ENCODE measurements around the gene PRPS2.

The PRPS2 gene

GRCh38 chrX:12791257-12792228, at the start of gene PRPS2:
PRPS2 (plus strand) TSS chrX:12791412; CDS start chrX:12791498, 86 bp downstream.
- no peak for DNase-seq (ENCODE audit: low read depth in 2 of 2)

- no peak for DNase-seq (ENCODE audit: low read depth in 2 of 2)
Measured at GRCh38 chrX:12741416-12741815, 49.8 kb upstream of the PRPS2 start.

- DNase-seq (ENCODE audit: low read depth in 2 of 2), result no peak
Measured at GRCh38 chrX:12747433-12747832, 43.8 kb upstream of the PRPS2 start.

GRCh38 chrX:12751887-12752286, 39.3 kb upstream of the PRPS2 start:
- no peak for DNase-seq (ENCODE audit: low read depth in 2 of 2)

DNA sequence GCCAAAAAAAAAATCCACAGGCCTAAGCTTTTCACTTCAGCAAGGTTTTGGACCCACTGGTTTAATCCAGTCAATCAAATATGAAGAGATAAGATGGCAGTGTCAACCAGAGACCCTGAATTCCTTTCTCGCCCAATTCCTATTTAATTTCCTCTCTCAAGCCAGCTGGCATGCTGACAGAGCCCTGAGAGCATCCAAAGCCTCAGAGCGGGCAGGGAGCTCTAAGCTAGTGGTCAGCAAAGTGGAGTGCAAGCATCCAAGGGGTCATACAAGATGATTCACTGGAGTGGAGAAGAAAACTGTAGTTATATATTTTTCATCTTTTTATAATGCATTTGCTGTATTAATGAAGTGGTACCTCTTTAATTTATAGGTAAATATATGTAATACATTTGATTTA, 37.8 kb upstream of the PRPS2 start:
- no peak for DNase-seq (ENCODE audit: low read depth in 2 of 2)

- no peak for DNase-seq (ENCODE audit: low read depth in 2 of 2)
Measured at GRCh38 chrX:12758291-12758690, 32.9 kb upstream of the PRPS2 start.

DNA sequence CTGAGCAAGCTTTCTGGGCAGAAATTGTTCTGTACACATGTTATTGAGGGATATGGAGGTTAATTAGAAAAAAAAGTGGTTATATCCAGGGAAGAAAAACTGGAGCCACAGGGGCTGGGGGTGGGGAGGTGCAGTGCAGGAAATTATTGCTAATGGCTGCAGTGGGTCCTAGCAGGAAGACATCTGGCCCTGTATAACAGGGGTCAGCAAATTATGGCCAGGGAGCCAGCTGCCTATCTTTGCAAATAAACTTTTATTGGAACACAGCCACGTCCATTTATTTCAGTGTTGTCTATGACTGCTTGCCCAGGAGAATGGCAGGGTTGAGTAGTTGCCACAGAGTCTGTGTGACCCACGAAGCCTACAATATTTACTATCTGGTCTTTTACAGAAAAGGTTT, 23.4 kb upstream of the PRPS2 start:
- DNase-seq (ENCODE audit: low read depth in 2 of 2), result no peak

DNA sequence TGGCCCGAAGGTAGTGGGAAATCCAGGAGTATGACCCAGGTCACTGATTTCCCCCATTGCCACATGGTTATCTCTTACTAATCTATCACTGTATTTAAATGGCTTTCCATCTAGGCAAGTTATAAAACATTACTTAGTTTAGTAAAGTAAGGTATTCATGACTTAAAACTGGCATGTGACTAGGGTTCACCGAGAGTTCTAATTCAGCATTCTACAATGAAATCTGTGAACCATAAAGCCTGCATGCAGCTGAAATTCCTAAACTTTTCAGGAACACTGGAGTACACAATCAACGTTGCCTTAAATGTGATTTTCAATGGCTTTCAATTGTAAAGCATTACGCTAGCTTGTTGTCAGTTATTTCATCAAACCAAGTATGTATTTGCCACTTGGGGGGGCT, 22.7 kb upstream of the PRPS2 start:
- DNase-seq (ENCODE audit: low read depth in 2 of 2), result no peak

GRCh38 chrX:12770440-12770839, 20.8 kb upstream of the PRPS2 start:
- DNase-seq (ENCODE audit: low read depth in 2 of 2), result no peak

- no peak for DNase-seq (ENCODE audit: low read depth in 2 of 2)
Measured at GRCh38 chrX:12771445-12772069, 19.7 kb upstream of the PRPS2 start.

GRCh38 chrX:12777670-12778069, 13.5 kb upstream of the PRPS2 start:
- no peak for DNase-seq (ENCODE audit: low read depth in 2 of 2)

GRCh38 chrX:12779534-12779933, 11.7 kb upstream of the PRPS2 start:
- DNase-seq (ENCODE audit: low read depth in 2 of 2), result no peak

DNA sequence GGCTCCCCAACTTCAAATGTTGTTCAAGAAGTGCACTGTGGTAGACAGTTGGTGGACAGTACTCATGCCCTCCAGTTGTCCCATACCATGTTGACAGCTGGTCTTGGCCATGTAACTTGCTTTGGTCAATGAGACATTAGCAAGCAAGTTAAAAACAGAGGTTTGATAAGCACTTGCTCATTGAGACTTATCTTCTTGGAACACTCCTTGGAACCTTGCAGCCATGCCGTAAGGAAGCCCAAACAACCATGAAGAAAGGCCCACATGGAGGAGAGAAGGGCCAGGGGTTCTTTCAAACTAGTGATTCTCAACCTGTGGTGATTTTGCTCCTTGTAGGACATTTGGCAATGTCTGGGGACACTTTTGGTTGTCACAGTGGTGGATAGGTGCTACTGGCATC, 2.6 kb upstream of the PRPS2 start:
- DNase-seq (ENCODE audit: low read depth in 2 of 2), result no peak

DNA sequence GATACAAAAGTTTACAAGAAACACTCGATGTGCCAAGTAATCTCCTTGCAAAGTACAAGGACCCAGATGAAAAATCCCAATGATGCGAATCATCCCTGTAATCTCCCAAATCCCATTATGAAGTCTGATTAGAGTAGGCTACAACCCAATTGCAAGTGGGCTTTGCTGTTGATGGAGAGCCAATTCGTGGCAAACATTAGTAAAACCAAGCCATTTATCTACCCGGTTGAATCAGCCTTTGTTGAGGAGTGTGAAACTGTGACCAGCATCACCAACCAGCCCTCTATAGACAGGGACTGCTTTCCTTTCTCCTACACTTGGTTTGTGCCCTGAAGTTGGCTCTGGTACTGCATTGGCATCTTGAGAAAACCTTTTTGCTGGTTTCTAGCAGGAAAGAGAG, 1.2 kb upstream of the PRPS2 start:
- no peak for DNase-seq (ENCODE audit: low read depth in 2 of 2)

GRCh38 chrX:12790885-12791256, 341 bp upstream of the PRPS2 start:
- no peak for DNase-seq (ENCODE audit: low read depth in 2 of 2)

GRCh38 chrX:12792711-12793110, 1.5 kb downstream of the PRPS2 start:
- no peak for DNase-seq (ENCODE audit: low read depth in 2 of 2)

DNA sequence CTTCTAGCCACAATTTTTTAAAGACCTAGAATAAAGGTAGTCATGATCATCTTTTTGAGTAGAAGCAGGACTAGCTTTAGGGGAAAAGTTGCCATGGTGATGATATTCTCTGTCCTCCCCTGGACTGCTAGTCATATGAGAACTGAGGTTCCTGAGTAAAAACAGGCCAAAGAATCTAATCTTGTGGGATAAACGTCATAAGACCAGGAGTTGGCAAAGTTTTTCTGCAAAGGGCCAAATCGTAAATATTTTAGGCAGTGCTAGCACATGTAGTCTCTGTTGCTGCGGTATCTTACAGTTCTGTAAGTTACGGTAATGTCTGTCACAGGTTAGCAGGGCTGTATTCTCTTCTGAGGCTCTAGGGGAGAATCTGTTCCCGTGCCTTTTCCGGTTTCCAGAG, 3.4 kb downstream of the PRPS2 start:
- no peak for DNase-seq (ENCODE audit: low read depth in 2 of 2)

GRCh38 chrX:12798601-12799000, 7.4 kb downstream of the PRPS2 start:
- DNase-seq (ENCODE audit: low read depth in 2 of 2), result no peak

DNA sequence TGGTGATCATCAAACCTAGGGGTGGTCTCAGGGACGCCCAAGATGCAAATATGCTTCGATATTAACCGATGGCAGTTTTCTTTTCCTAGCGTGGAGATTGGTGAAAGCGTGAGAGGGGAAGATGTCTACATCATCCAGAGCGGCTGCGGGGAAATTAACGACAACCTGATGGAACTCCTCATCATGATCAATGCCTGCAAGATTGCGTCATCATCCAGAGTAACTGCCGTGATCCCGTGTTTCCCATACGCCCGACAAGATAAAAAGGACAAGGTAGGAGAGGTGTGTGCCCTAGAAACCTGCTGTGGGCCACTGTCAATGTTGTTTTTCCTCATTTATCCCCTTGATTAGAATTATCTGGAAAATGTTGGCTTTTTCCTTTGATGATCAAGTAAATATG, 7.9 kb downstream of the PRPS2 start:
- DNase-seq (ENCODE audit: low read depth in 2 of 2), result no peak

DNA sequence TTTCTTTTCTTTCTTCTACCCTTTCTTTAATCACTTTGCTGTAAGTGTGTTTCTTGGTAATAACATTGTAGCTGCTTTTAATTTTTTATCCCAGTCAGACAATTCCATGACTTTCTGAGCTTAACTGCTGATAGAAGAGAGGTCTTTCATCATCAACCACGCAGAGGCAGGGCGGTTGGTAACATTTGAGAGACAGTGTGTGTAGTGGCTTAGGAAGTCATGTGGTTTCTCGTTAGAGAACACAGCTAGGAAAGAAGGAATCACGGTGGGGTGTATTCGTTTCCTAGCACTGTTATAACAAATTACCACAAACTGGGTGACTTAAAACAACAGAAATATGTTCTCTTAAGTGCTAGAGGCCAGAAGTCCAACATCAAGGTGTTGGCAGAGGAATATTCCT, 11.5 kb downstream of the PRPS2 start:
- no peak for DNase-seq (ENCODE audit: low read depth in 2 of 2)

GRCh38 chrX:12804655-12805054, 13.4 kb downstream of the PRPS2 start:
- no peak for DNase-seq (ENCODE audit: low read depth in 2 of 2)

DNA sequence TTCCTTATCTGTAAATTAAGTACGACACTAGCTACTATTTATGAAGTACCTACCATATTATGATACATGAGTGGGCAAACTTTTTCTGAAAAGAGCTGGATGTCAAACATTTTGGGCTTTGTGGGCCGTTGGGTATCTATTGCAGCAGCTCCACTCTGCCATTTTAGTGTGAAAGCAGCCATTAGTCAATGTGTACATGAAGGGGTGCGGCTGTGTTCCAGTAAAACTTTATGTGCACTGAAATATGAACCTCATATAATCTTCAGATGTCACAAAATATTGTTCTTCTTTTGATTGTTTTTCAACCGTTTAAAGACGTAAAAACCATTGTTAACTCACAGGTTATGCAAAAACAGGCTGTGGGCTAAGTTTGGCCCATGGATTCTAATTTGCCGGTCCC, 14.1 kb downstream of the PRPS2 start:
- no peak for DNase-seq (ENCODE audit: low read depth in 2 of 2)

DNA sequence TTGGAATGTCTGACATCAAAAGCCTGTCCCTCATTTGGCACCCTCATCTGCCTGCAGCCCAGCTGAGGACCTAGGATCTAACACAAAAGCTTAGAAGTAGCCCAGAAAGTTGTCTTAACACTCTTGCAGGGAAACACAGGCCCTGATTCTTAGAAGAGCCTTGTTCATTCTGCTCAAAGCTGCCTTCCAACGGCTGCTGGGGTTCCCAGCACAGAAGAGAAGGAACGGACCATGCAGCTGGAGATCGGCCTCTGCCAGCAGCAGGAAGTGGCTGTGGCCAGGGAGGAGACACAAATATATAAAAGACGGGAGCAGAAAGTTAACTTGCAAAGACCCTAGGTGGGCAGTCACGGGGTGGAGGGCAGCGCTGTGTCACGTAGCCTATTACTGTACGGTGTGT, 20.4 kb downstream of the PRPS2 start:
- DNase-seq (ENCODE audit: low read depth in 2 of 2), result no peak

Data from fibroblast of skin of left quadriceps (primary cell).